HUES48 (cell line): ENCODE measurements around the gene ADAMTSL3.

Source experiments
- H3K27ac ChIP-seq: one replicate; pipeline ENCODE4 v1.7.0; 2013; ENCODE audit warnings: low read depth, low read length, inconsistent platforms
- H3K27me3 ChIP-seq: 2 replicates; pipeline ENCODE4 v1.6.1; 2013; ENCODE audit warnings: mild to moderate bottlenecking, low read length; ENCODE audit not compliant: control insufficient read depth, insufficient read depth
- H3K36me3 ChIP-seq: 2 replicates; pipeline ENCODE4 v1.6.1; 2013; ENCODE audit warnings: low read length; ENCODE audit not compliant: control insufficient read depth, insufficient read depth
- H3K4me1 ChIP-seq: 2 replicates; pipeline ENCODE4 v1.6.1; 2013; ENCODE audit warnings: mild to moderate bottlenecking, low read length; ENCODE audit not compliant: control insufficient read depth, insufficient read depth
- H3K4me3 ChIP-seq: 2 replicates; pipeline ENCODE4 v1.5.1; 2013; ENCODE audit warnings: mild to moderate bottlenecking, low read depth, low read length
- H3K9ac ChIP-seq: 2 replicates; pipeline ENCODE4 v1.6.1; 2013; ENCODE audit warnings: mild to moderate bottlenecking, low read depth, low read length, moderate library complexity
- H3K9me3 ChIP-seq: 2 replicates; pipeline ENCODE4 v1.6.1; 2013; ENCODE audit warnings: low read length; ENCODE audit not compliant: control insufficient read depth, insufficient read depth

Gene ADAMTSL3

DNA sequence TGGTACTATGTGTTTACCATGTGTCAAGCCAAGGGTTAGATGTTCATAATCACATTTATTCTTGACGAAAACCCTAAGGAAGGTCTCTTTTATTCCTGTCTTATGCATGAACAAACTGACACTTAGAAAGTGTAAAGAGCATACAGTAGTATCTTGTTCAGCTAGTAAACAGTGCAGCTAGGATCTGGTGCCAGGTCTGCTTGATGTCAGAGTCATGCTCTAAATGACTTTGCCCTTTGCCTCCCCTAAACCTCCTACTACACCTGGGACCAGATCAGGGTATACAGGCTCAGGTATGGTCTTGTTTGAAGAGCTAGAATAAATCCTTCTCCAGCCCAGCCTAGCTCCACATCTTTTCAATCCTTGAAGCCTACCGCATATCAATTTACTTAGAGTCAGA is 232.4 kb downstream of the ADAMTSL3 start:
- Histone ChIP-seq H3K36me3 (no peaks in the 10 kb centered on the region), H3K4me1 (no peaks in the 10 kb centered on the region), H3K27me3 (no peaks in the 10 kb centered on the region), H3K4me3 (no peak overlapping the region), H3K27ac (no peak overlapping the region), H3K9ac (no peak overlapping the region), H3K9me3 (no peaks in the 10 kb centered on the region)

DNA sequence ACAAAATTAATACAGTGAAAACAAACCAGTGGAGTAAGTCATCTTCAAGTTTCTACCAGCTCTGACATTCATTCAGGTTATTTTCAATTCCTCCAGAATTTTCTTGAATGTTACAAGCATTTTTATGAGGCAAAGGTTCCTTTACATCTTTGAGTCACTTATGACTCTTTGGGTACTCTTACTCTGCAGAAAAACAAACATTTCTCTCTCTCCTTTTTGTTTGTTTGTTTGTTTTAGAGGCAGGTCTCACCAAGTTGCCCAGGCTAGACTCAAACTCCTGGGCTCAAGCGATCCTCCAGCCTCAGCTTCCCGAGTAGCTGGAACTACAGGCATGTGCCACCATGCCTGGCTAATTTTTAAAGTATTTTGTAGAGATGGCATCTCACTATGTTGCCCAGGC is 233.5 kb downstream of the ADAMTSL3 start:
- Histone ChIP-seq H3K36me3 (no peaks in the 10 kb centered on the region), H3K27me3 (no peaks in the 10 kb centered on the region), H3K9ac (no peak overlapping the region), H3K4me1 (no peaks in the 10 kb centered on the region), H3K4me3 (no peak overlapping the region), H3K9me3 (no peaks in the 10 kb centered on the region), H3K27ac (no peak overlapping the region)

DNA sequence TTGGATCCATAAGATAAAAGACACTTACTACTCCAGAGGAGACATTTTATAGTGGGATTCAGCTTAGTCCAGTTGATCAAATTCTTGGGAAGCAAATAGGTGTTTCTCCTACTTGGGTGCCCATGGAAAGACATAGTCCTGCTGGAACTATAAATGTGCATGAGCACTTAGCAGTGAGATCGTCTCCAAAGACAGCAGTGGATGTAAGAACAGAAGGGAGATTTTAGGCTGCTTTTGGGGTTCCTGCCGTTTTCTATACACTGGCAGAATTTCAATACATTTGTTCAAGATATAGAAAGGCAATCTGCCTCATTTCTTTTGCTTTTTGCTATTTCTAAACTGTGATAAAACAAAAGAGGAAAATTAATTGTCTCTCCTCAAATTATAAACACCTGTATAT is 234.0 kb downstream of the ADAMTSL3 start:
- H3K27me3 ChIP-seq = no peaks in the 10 kb centered on the region
- H3K4me3 ChIP-seq = no peak overlapping the region

DNA sequence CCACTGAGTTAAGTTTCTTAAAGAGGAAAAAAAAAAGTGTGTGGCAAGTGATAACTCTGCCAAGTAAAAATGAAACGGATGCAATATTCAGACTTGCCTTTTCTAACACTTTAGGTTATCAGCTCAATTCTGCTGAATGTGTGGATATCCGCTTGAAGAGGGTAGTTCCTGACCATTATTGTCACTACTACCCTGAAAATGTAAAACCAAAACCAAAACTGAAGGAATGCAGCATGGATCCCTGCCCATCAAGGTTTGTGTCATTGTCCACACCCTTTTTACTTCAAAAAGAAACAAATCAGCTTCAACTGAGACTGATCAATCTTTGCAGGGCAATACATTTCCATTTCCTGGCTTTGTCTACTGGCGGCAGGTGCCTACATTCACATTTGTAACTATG is 236.1 kb downstream of the ADAMTSL3 start:
- Histone ChIP-seq H3K27me3 (no peaks in the 10 kb centered on the region), H3K27ac (no peak overlapping the region), H3K4me3 (no peak overlapping the region), H3K36me3 (no peaks in the 10 kb centered on the region), H3K9ac (no peak overlapping the region), H3K9me3 (no peaks in the 10 kb centered on the region), H3K4me1 (no peaks in the 10 kb centered on the region)

More for the DNA sequence above, 234.0 kb downstream of the ADAMTSL3 start:
- no peak overlapping the region for H3K9ac ChIP-seq
- no peaks in the 10 kb centered on the region for H3K36me3 ChIP-seq
- no peaks in the 10 kb centered on the region for H3K9me3 ChIP-seq
- H3K27ac ChIP-seq = no peak overlapping the region
- no peaks in the 10 kb centered on the region for H3K4me1 ChIP-seq

DNA sequence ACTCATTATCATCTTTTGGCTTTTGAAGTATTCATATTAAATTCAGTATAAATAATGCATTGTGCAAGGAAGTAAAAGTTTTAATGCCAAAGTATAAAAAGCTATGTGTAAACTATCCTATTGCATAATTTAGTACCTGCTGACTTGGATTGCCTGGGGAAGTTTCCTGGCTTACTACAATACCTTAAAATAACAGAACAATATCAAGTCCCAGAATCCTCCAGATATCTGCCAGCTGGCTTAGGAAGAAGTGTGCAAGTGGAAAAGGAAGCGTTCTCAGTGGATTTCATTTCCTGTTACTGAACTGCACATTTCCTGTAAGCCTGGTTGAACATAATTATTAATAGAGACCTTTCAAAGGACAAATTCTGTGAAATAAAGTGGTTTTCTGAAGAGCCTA is 236.7 kb downstream of the ADAMTSL3 start:
- H3K9me3 ChIP-seq = no peaks in the 10 kb centered on the region
- no peak overlapping the region for H3K27ac ChIP-seq
- no peaks in the 10 kb centered on the region for H3K4me1 ChIP-seq
- no peaks in the 10 kb centered on the region for H3K36me3 ChIP-seq
- no peak overlapping the region for H3K9ac ChIP-seq
- H3K27me3 ChIP-seq = no peaks in the 10 kb centered on the region
- H3K4me3 ChIP-seq = no peak overlapping the region

DNA sequence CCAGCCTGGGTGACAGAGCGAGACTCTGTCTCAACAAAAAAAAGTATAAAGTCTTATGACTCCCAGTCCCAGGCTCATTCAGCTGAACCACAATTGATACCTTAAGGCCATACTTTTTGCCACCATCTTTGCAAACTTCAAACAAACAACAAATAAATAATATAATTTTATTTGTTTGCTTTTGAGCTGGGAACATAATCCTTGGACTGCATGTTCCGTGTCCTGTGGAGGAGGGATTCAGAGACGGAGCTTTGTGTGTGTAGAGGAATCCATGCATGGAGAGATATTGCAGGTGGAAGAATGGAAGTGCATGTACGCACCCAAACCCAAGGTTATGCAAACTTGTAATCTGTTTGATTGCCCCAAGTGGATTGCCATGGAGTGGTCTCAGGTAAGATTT is 238.6 kb downstream of the ADAMTSL3 start:
- no peaks in the 10 kb centered on the region for H3K27me3 ChIP-seq

DNA sequence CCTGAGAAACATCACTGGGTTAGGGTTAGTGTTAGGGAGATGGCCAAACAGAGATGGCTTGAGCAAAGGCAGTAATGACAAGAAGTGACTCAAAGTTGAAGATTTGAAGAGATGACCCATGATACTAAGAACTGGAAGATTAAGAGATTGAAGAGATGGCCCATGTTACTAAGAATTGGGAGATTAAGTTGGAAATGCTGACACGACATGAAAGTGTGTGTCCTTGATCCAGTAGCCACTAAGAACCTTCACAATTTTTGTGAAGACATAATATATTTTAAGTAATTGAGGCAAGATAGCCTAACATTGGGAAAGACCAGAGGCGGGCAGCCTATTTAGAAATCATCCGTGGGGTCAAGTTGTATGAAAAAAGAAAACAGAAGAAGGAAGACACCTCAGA is 239.4 kb downstream of the ADAMTSL3 start:
- Histone ChIP-seq H3K4me1 (no peaks in the 10 kb centered on the region), H3K27me3 (no peaks in the 10 kb centered on the region), H3K4me3 (no peak overlapping the region), H3K27ac (no peak overlapping the region), H3K36me3 (no peaks in the 10 kb centered on the region), H3K9ac (no peak overlapping the region), H3K9me3 (no peaks in the 10 kb centered on the region)

More for the DNA sequence above, 238.6 kb downstream of the ADAMTSL3 start:
- H3K9me3 ChIP-seq = no peaks in the 10 kb centered on the region
- H3K4me1 ChIP-seq = no peaks in the 10 kb centered on the region
- no peak overlapping the region for H3K27ac ChIP-seq
- H3K36me3 ChIP-seq = no peaks in the 10 kb centered on the region
- H3K4me3 ChIP-seq = no peak overlapping the region
- H3K9ac ChIP-seq = no peak overlapping the region

DNA sequence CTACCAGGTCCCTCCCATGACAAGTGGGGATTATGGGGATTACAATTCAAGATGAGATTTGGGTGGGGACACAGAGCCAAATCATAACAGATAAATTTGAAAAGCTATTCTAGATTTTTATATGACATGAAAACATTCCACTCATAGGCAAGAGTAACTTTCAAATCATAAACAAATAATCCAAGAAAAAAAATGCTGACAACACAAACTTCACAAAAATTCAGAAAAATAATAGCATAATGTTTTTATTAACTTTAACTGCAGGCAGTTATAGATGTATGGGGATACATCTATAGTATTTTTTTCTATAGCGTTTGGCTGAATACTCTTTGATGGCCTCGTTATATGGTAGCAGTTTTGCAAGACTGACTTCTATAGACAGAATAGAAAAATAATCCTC is 243.1 kb downstream of the ADAMTSL3 start:
- Histone ChIP-seq H3K36me3 (no peaks in the 10 kb centered on the region), H3K27me3 (no peaks in the 10 kb centered on the region)

DNA sequence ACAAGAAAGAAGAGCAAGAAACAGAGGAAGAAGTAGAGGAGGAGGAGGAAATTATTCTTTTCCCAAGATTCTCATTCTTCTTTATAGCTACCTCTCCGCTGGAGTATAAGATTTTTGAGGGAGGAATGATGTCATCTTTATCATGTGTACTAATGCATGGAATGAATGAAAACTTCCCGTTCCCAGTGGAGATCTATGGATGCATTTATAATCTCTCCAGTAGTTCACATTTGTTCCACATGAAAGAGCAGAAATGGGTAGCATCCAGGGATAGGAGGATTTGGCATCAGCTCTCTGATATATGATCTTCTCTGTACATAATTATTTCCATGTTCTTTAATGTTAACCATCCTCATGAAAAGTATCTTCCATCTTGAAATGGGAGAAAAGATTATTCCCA is 244.4 kb downstream of the ADAMTSL3 start:
- no peaks in the 10 kb centered on the region for H3K27me3 ChIP-seq

More for the DNA sequence above, 243.1 kb downstream of the ADAMTSL3 start:
- Histone ChIP-seq H3K4me1 (no peaks in the 10 kb centered on the region), H3K27ac (no peak overlapping the region), H3K9ac (no peak overlapping the region), H3K9me3 (no peaks in the 10 kb centered on the region), H3K4me3 (no peak overlapping the region)

DNA sequence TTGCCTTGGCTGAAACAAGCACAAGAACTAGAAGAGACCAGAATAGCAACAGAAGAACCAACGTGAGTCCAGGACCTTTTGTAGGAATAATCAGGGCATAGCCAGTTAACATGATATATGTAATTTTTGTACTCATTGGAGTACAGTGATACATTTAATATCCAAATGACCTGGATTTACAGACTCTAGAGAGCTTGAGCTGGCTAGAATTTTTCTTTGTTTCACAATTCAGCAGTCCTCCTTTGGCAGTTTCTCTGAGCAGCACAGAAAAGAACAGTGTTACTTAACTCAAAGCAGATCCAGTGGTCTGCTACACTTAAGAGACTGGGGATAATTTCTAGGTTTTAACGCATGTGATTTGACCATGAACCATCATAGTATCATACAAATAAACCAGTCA is 245.7 kb downstream of the ADAMTSL3 start:
- Histone ChIP-seq H3K36me3 (no peaks in the 10 kb centered on the region), H3K27ac (no peak overlapping the region), H3K27me3 (no peaks in the 10 kb centered on the region), H3K4me1 (no peaks in the 10 kb centered on the region), H3K4me3 (no peak overlapping the region), H3K9ac (no peak overlapping the region), H3K9me3 (no peaks in the 10 kb centered on the region)

More for the DNA sequence above, 244.4 kb downstream of the ADAMTSL3 start:
- H3K9ac ChIP-seq = no peak overlapping the region
- no peaks in the 10 kb centered on the region for H3K4me1 ChIP-seq
- H3K9me3 ChIP-seq = no peaks in the 10 kb centered on the region
- no peak overlapping the region for H3K4me3 ChIP-seq
- no peaks in the 10 kb centered on the region for H3K36me3 ChIP-seq
- H3K27ac ChIP-seq = no peak overlapping the region

DNA sequence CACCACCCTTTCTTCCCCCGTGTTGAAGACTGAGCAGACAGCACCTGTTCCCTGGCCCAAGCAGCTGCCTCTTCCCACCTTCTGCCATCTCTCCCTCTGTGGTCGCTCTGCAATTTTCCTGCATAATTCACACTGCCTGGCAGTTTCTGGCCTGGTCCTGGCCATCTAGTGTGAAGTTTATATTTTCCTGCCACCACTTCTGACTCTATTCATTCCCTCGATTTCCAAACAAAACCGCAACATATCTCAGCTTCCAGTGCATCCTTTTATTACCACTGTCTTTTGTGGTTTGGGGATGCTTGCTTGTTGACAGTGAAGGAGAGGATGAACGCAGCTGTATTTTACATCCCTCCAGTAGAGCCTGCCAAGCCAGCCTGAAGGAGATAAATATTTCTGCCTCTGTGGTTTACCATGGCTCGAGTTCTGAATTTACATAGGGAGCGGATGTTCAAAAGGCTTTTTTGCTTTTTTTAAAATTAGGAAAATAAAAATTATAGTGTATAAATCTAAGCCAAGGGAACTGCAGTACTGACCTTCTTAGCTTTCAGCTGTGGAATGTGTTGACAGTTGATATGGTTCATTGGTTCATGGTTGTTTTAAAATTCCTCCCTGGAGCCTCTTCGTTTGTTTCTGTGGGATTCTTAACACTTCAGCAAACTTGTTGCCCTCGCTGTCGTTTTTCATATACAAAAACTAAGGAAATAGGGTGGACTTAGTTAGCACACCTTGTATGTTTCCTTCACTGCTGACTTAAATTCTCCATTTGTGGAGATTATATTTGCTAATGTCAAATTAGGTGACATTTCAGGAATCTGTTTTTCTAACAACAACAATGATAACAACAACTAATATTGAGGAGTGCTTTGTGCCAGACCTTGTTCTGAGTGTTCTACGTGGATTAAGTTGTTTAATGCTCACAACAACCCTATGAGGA is 250.5 kb downstream of the ADAMTSL3 start:
- H3K27ac ChIP-seq = no peak overlapping the region
- H3K9me3 ChIP-seq = no peaks in the 10 kb centered on the region
- H3K27me3 ChIP-seq = no peaks in the 10 kb centered on the region
- no peak overlapping the region for H3K4me3 ChIP-seq
- H3K36me3 ChIP-seq = no peaks in the 10 kb centered on the region
- H3K9ac ChIP-seq = no peak overlapping the region
- no peaks in the 10 kb centered on the region for H3K4me1 ChIP-seq
